Measurements from ENCODE around the gene GRK6. TPM values are rescaled to one million over a fixed set of nuclear protein-coding genes. Genes with fewer than 3 reads are reported as not detected.
A peak's percentile ranks its signal among the peaks of the same experiment; 100 is the strongest.

Gene GRK6
- total RNA-seq, 1 experiment from 2014 or later = 87.7 TPM

GRCh38 chr5:177425801-177426565 lies 493 bp upstream of the GRK6 start:
- DNase-seq (ENCODE audit: low spot score) = peak; percentile 99

- DNase-seq (ENCODE audit: low spot score) = peak; percentile 67
Observed at GRCh38 chr5:177427211-177427822, 841 bp downstream of the GRK6 start.

GRCh38 chr5:177427919-177428573 lies 1.6 kb downstream of the GRK6 start:
- DNase-seq (ENCODE audit: low spot score) = no peak

GRCh38 chr5:177428574-177429217 lies 2.2 kb downstream of the GRK6 start:
- DNase-seq (ENCODE audit: low spot score) = no peak

GRCh38 chr5:177429248-177430040 lies 3.0 kb downstream of the GRK6 start:
- no peak for DNase-seq (ENCODE audit: low spot score)

- DNase-seq (ENCODE audit: low spot score) = no peak
Observed at GRCh38 chr5:177430140-177430951, 3.9 kb downstream of the GRK6 start.

- DNase-seq (ENCODE audit: low spot score) = no peak
Observed at GRCh38 chr5:177430972-177431316, 4.5 kb downstream of the GRK6 start.

- no peak for DNase-seq (ENCODE audit: low spot score)
Observed at GRCh38 chr5:177431317-177432142, 5.1 kb downstream of the GRK6 start.

- no peak for DNase-seq (ENCODE audit: low spot score)
Observed at GRCh38 chr5:177432143-177432838, 5.8 kb downstream of the GRK6 start.

- no peak for DNase-seq (ENCODE audit: low spot score)
Observed at GRCh38 chr5:177432839-177433657, 6.6 kb downstream of the GRK6 start.

- no peak for DNase-seq (ENCODE audit: low spot score)
Observed at GRCh38 chr5:177433658-177434217, 7.3 kb downstream of the GRK6 start.

GRCh38 chr5:177434437-177434836 lies 8.0 kb downstream of the GRK6 start:
- DNase-seq (ENCODE audit: low spot score) = no peak

GRCh38 chr5:177434942-177435738 lies 8.7 kb downstream of the GRK6 start:
- no peak for DNase-seq (ENCODE audit: low spot score)

GRCh38 chr5:177435847-177436536 lies 9.5 kb downstream of the GRK6 start:
- no peak for DNase-seq (ENCODE audit: low spot score)

GRCh38 chr5:177437623-177438022 lies 11.1 kb downstream of the GRK6 start:
- DNase-seq (ENCODE audit: low spot score) = no peak

- no peak for DNase-seq (ENCODE audit: low spot score)
Observed at GRCh38 chr5:177438468-177438867, 12.0 kb downstream of the GRK6 start.

Measured in HT-29 (cell line).